Mesendoderm (in vitro differentiated cells): Measurements from ENCODE around the gene DLG5.

Source experiments
- DNase-seq: peaks from one replicate; pipeline ENCODE4 v3.0.0; 2013
- H2AK5ac ChIP-seq: 2 replicates; pipeline ENCODE4 v1.6.1; 2013; ENCODE audit warnings: low read length, inconsistent platforms
- H2BK120ac ChIP-seq: 2 replicates; pipeline ENCODE4 v1.6.1; 2013; ENCODE audit warnings: low read depth, mild to moderate bottlenecking, low read length, moderate library complexity, mixed read lengths
- H2BK15ac ChIP-seq: replicated peaks from 2 replicates; pipeline ENCODE4 v1.6.1; 2013; ENCODE audit warnings: low read depth, mild to moderate bottlenecking, moderate library complexity
- H2BK5ac ChIP-seq: 2 replicates; pipeline ENCODE4 v1.6.1; 2013; ENCODE audit warnings: low read length, inconsistent platforms
- H3K18ac ChIP-seq: 2 replicates; pipeline ENCODE4 v1.6.1; 2013; ENCODE audit warnings: mild to moderate bottlenecking, low read length, mixed read lengths
- H3K23ac ChIP-seq: one replicate; pipeline ENCODE4 v1.6.1; 2013; ENCODE audit warnings: low read length
- H3K27ac ChIP-seq: 2 replicates; pipeline ENCODE4 v1.5.1; 2013; ENCODE audit warnings: low read depth, mild to moderate bottlenecking, inconsistent platforms, low read length, moderate library complexity
- H3K27me3 ChIP-seq: 2 replicates; pipeline ENCODE4 v1.6.1; 2013; ENCODE audit warnings: low read length, control low read depth, mild to moderate bottlenecking, inconsistent platforms; ENCODE audit not compliant: insufficient read depth, poor library complexity
- H3K36me3 ChIP-seq: 2 replicates; pipeline ENCODE4 v1.6.1; 2013; ENCODE audit warnings: low read length, inconsistent platforms; ENCODE audit not compliant: control insufficient read depth, insufficient read depth
- H3K4ac ChIP-seq: one replicate; pipeline ENCODE4 v1.6.1; 2013; ENCODE audit warnings: low read depth, mild to moderate bottlenecking, low read length, moderate library complexity
- H3K4me1 ChIP-seq: 2 replicates; pipeline ENCODE4 v1.6.1; 2013; ENCODE audit warnings: low read depth, low read length, inconsistent platforms; ENCODE audit not compliant: control insufficient read depth
- H3K4me2 ChIP-seq: 2 replicates; pipeline ENCODE4 v1.6.1; 2013; ENCODE audit warnings: low read length
- H3K4me3 ChIP-seq: 2 replicates; pipeline ENCODE4 v1.5.1; 2013; ENCODE audit warnings: mild to moderate bottlenecking, low read length
- H3K56ac ChIP-seq: one replicate; pipeline ENCODE4 v1.6.1; 2013; ENCODE audit warnings: low read length
- H3K79me1 ChIP-seq: 2 replicates; pipeline ENCODE4 v1.6.1; 2013; ENCODE audit warnings: low read length, inconsistent platforms
- H3K79me2 ChIP-seq: 2 replicates; pipeline ENCODE4 v1.6.1; 2013; ENCODE audit warnings: mild to moderate bottlenecking, low read length; ENCODE audit not compliant: control insufficient read depth, insufficient read depth
- H3K9ac ChIP-seq: 2 replicates; pipeline ENCODE4 v1.6.1; 2013; ENCODE audit warnings: low read length, inconsistent platforms
- H4K5ac ChIP-seq: one replicate; pipeline ENCODE4 v1.6.1; 2013; ENCODE audit warnings: low read length
- H4K8ac ChIP-seq: one replicate; pipeline ENCODE4 v1.6.1; 2013; ENCODE audit warnings: low read depth, mild to moderate bottlenecking, control low read depth, low read length, moderate library complexity
- whole genome bisulfite sequencing: extraction: QIAGEN DNeasy Blood & Tissue Kit; methylation state at CpG from one replicate; pipeline ENCODE4 v1.1.7; 2013; ENCODE audit warnings: low lambda C conversion rate, missing lambda C conversion rate; ENCODE audit not compliant: insufficient coverage; ENCODE audit errors: extremely low coverage; 5-methylcytosine and 5-hydroxymethylcytosine counted together

DLG5 gene

DNA sequence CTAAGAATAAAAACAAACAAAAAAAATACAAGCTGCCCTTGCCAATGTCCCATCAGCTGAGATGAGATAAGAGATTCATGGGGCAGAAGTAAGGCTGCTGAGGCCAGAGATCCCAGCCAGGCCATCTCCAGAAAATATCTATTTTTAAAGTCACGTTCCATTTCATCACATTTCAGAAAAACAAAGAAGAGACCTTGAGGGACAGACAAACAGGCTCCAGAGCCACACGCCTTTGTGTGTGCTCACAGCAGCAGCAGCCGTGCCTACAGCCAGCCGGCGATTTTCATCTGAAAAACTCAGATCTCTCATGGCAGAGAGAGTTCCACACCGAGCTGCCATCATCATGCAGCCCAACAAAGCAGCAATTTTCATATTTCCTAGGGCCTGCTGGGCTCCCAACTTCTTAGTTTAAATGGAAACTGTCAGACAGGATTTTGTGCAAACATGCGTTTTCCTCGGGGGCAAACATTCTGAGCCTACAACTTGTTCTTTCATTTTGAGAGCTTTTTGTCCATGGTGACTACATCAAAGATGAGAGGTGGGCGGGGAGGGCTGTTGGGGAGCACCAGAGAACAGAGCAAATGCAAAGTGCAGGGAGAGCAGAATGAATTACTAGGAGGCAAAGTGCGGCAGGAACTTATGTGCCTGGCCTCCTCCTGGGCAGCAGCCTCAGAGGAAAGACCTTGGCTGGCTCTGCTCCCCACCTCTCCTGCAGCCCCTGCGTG, 38.8 kb downstream of the DLG5 start:
- Histone ChIP-seq H3K4me3 (no peak overlapping the region), H3K23ac (no peak overlapping the region), H3K36me3 (no peaks in the 10 kb centered on the region), H3K4me2 (no peak overlapping the region), H3K4ac (peak overlapping the region; percentile 63), H3K27ac (no peak overlapping the region), H2AK5ac (no peak overlapping the region), H3K27me3 (no peaks in the 10 kb centered on the region), H3K18ac (no peak overlapping the region), H4K5ac (no peak overlapping the region), H3K56ac (peak overlapping the region; percentile 77), H3K4me1 (peaks cover 34% of the 10 kb centered on the region), H2BK120ac (no peak overlapping the region), H4K8ac (peak overlapping the region; percentile 31), H3K79me1 (peaks cover 38% of the 10 kb centered on the region), H2BK15ac (no peak overlapping the region), H3K79me2 (peaks cover 98% of the 10 kb centered on the region), H2BK5ac (peak overlapping the region; percentile 12), H3K9ac (peak overlapping the region; percentile 7)
- no CpG with 5 or more reads among the region's 11 CpGs for WGBS
- DNase-seq: no peak

DNA sequence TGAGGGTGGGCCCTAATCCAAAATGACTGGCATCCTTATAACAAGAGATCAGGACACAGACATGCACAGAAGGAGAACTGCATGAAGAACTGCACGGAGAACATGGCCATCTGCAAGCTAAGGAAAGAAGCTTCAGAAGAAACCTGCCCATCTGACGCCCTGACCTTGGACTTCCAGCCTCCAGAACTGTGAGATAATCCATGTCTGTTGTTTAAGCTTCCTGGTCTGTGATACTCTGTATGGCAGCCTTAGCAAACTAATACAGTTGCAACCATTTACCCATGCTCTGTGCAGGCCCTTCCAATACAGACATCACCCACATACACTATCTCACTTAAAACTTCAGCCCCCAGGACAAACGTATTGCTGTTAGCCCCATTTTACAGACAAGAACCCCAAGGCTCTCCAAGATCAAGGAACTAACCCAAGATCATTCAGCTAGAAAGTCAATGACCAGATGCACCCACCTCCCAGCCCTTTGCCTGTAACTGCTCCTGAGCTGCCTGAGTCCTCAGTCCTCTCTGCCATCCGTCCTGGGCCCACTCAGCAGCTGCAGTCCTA, 39.7 kb downstream of the DLG5 start:
- peaks cover 36% of the 10 kb centered on the region for H3K79me1 ChIP-seq
- H3K56ac ChIP-seq: peak overlapping the region; percentile 26
- no peak overlapping the region for H3K4me3 ChIP-seq
- no peak overlapping the region for H3K27ac ChIP-seq
- no peak overlapping the region for H2AK5ac ChIP-seq
- no peak overlapping the region for H2BK5ac ChIP-seq
- H3K9ac ChIP-seq: no peak overlapping the region
- peaks cover 33% of the 10 kb centered on the region for H3K4me1 ChIP-seq
- H4K5ac ChIP-seq: no peak overlapping the region
- WGBS: no CpG with 5 or more reads among the region's 4 CpGs
- no peak overlapping the region for H2BK15ac ChIP-seq
- peaks cover 98% of the 10 kb centered on the region for H3K79me2 ChIP-seq
- no peak overlapping the region for H3K4me2 ChIP-seq
- H3K27me3 ChIP-seq: no peaks in the 10 kb centered on the region
- no peak overlapping the region for H3K18ac ChIP-seq
- no peaks in the 10 kb centered on the region for H3K36me3 ChIP-seq
- no peak overlapping the region for H3K4ac ChIP-seq
- H4K8ac ChIP-seq: no peak overlapping the region
- no peak overlapping the region for H3K23ac ChIP-seq
- no peak overlapping the region for H2BK120ac ChIP-seq
- no peak for DNase-seq

DNA sequence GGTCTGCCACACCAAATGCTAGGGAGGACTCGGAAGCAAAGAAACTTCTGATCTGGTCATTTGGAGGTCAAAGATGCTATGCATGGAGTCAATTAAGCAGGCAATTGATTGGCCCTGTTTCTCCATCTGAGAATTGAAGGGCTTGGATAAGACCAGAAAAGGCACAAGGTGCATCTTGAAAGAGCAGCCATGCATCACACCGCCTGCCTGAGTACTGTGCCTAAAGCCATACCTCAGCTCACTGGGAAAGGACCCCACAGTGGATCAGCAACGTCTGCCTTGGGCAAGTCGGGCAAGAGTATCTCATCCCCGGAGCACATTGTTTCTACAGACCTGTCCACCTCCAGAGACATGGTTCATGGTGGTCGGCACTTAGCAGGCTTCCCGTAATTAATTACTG, 42.4 kb downstream of the DLG5 start:
- no peak overlapping the region for H3K27ac ChIP-seq
- no peak overlapping the region for H3K56ac ChIP-seq
- no peak for DNase-seq
- H3K27me3 ChIP-seq: no peaks in the 10 kb centered on the region
- no peak overlapping the region for H4K5ac ChIP-seq
- no peak overlapping the region for H2BK5ac ChIP-seq
- H3K23ac ChIP-seq: peak overlapping the region; percentile 53
- H3K4me1 ChIP-seq: peaks cover 33% of the 10 kb centered on the region
- H2AK5ac ChIP-seq: no peak overlapping the region
- no peak overlapping the region for H3K4ac ChIP-seq
- H3K79me2 ChIP-seq: peaks cover 91% of the 10 kb centered on the region
- H2BK15ac ChIP-seq: no peak overlapping the region
- H3K36me3 ChIP-seq: no peaks in the 10 kb centered on the region
- WGBS: no CpG with 5 or more reads among the region's 7 CpGs
- H4K8ac ChIP-seq: no peak overlapping the region
- no peak overlapping the region for H3K4me3 ChIP-seq
- H3K18ac ChIP-seq: no peak overlapping the region
- H3K9ac ChIP-seq: no peak overlapping the region
- H3K79me1 ChIP-seq: peaks cover 35% of the 10 kb centered on the region
- H3K4me2 ChIP-seq: no peak overlapping the region
- H2BK120ac ChIP-seq: no peak overlapping the region

DNA sequence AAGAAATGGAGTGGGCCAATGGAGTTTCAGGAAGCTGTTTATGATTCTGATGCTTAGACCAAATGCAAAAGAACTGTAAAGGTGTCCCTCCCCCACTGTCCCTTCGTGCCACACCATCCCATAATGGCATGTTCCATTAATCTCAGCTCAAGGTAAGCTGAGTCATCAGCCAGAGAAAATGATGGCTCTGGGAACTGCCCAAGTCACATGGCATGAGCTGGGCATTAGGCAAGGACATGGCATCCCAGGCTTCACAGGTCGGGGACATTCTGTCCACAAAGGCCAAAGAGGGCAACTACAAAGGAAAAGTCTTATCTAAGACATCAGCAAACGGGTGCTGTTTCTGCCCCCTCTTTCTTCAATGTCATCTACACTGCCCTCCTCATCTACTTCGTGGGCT, 44.9 kb downstream of the DLG5 start:
- Histone ChIP-seq H3K36me3 (no peaks in the 10 kb centered on the region), H3K27me3 (no peaks in the 10 kb centered on the region), H3K4me1 (peaks cover 31% of the 10 kb centered on the region), H3K27ac (no peak overlapping the region), H3K18ac (no peak overlapping the region), H3K4me3 (no peak overlapping the region), H3K79me2 (peaks cover 68% of the 10 kb centered on the region), H3K79me1 (peaks cover 29% of the 10 kb centered on the region), H4K8ac (no peak overlapping the region), H3K4me2 (no peak overlapping the region), H3K9ac (no peak overlapping the region), H3K4ac (no peak overlapping the region), H2BK15ac (no peak overlapping the region), H2AK5ac (no peak overlapping the region), H3K56ac (no peak overlapping the region), H2BK120ac (no peak overlapping the region), H3K23ac (no peak overlapping the region), H4K5ac (no peak overlapping the region), H2BK5ac (no peak overlapping the region)
- no CpG with 5 or more reads among the region's 4 CpGs for WGBS
- DNase-seq: no peak

DNA sequence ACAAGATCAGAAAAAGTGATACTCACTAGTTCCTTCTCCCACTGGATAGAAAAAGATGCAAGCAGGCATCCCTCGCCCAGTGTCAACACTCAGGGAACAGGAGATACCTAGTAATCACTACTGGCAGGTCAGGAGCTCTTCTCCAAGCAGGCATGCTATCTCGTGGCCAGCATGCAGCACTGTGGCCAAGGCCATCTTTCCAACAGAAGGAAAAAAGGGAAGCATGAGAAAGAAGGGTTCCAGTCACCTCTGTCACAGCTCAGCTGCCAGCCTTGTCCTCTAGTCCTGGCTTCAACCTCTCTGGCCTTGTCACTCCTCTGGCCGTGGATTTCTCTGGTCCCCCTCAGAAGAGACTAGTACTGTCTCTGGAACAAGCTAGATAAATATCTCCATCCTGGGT, 45.3 kb downstream of the DLG5 start:
- Histone ChIP-seq H3K23ac (no peak overlapping the region), H2BK5ac (no peak overlapping the region), H3K4me2 (no peak overlapping the region), H4K8ac (no peak overlapping the region), H3K79me2 (peaks cover 66% of the 10 kb centered on the region), H2BK120ac (no peak overlapping the region), H3K79me1 (peaks cover 29% of the 10 kb centered on the region), H3K9ac (no peak overlapping the region), H4K5ac (no peak overlapping the region), H3K4me3 (no peak overlapping the region), H3K4ac (no peak overlapping the region), H2BK15ac (no peak overlapping the region), H3K4me1 (peaks cover 31% of the 10 kb centered on the region), H3K27ac (no peak overlapping the region), H3K56ac (peak overlapping the region; percentile 51), H3K18ac (no peak overlapping the region), H3K27me3 (no peaks in the 10 kb centered on the region), H3K36me3 (no peaks in the 10 kb centered on the region), H2AK5ac (no peak overlapping the region)
- DNase-seq: no peak
- no CpG with 5 or more reads among the region's 3 CpGs for WGBS
